Measurements from ENCODE around the gene KRTAP9-9.

DNA sequence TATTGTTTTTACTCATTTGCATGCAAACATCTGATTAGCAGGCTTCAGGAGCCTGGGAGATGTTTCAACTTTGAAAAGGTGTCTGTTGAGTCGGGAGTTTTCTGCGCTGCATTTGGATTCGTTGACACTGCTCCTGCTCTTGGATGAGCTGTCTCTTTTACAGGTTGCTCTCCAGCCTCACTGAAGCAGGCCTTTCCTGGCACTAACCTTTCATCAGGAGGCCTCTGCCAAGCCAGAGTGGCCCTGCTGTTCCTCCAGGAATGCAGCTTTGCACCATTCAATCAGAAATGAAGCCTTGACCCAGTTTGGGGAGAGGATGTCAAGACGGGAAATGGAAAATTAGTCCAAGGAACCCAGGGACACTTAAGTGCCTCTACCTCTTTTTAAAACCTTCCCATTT, 47.8 kb downstream of the KRTAP9-9 start:
- no peak for TF ChIP-seq CTCF (IDR thresholded peaks at IDR 0.05; ENCODE audit: insufficient read depth, low read depth, low read length)
- no peak for TF ChIP-seq EZH2 (IDR thresholded peaks at IDR 0.05; ENCODE audit: insufficient read depth, low read length)

Data from astrocyte (in vitro differentiated cells and primary cell).